Measurements from ENCODE around the gene REC8. TPM values are rescaled to one million over a fixed set of nuclear protein-coding genes. Genes with fewer than 3 reads are reported as not detected.

Gene REC8
- total RNA-seq, 1 experiment from 2014 or later, result 9.8 TPM

DNA sequence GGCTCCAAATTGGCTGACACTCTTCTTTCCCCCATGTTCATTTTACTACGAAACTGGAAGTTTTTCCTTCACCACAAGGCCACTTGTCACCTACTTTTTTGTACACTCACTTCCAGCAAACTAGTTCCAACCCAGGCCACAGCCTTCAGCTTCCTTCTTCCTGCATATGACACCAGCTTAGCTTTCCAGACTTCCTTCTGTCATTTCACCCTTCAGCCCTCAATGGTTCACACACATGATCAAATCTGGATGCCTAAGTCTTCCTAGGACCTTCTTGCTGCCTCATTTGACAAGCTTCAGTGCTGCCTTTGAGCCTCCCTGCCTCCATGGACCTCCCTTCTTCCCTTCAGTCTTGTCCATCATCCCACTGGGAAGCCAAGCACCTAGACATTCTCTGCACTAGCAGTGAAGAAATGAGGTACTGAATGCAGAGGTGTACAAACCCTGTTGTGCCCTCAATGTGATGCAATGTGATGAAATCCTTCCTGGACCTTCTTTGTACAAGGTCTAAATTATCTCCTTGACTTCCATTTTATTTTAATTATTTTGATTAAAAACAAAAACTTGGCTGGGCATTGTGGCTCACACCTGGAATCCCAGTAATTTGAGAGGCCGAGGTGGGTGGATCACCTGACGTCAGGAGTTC, 4.3 kb upstream of the REC8 start:
- ATAC-seq (no peak), DNase-seq (ENCODE audit: low read depth, low spot score) (no peak)
- Histone ChIP-seq H3K4me3 (ENCODE audit: low read depth in 2 of 2, low read length in 2 of 2) (no peak overlapping the region), H3K36me3 (ENCODE audit: control insufficient read depth, insufficient read depth, low read length) (no peaks in the 10 kb centered on the region; the same call in none of the 2 replicates), H3K27ac (ENCODE audit: low read length) (no peak overlapping the region), H3K9me3 (ENCODE audit: control insufficient read depth, insufficient read depth, low read depth, low read length) (no peaks in the 10 kb centered on the region), H3K4me1 (ENCODE audit: control insufficient read depth, insufficient read depth, low read length) (no peaks in the 10 kb centered on the region), H3K27me3 (ENCODE audit: control insufficient read depth, insufficient read depth, low read length) (no peaks in the 10 kb centered on the region)
- intact Hi-C loops (cut with micrococcal nuclease; ENCODE audit: unreplicated experiment) (no loop called here), in situ Hi-C loops (cut with HindIII; ENCODE audit: low pct_unique_long_range_greater_than_20kb, low sequenced_read_pairs) (no loop called here)
- ChIA-PET POLR2A (no interaction called here), CTCF (no interaction called here)
- no TSS peak for BruUV-seq (replicated peaks)
- TF ChIP-seq TCF7L2 (IDR thresholded peaks at IDR 0.05; ENCODE audit: low read depth, low read length) (no peak), POLR2AphosphoS5 (IDR thresholded peaks at IDR 0.05; ENCODE audit: low read depth, low read length) (no peak), SIN3A (IDR thresholded peaks at IDR 0.05; ENCODE audit: borderline replicate concordance, insufficient read depth, low read depth, low read length) (no peak)
- TF ChIP-seq, protein P1, sequence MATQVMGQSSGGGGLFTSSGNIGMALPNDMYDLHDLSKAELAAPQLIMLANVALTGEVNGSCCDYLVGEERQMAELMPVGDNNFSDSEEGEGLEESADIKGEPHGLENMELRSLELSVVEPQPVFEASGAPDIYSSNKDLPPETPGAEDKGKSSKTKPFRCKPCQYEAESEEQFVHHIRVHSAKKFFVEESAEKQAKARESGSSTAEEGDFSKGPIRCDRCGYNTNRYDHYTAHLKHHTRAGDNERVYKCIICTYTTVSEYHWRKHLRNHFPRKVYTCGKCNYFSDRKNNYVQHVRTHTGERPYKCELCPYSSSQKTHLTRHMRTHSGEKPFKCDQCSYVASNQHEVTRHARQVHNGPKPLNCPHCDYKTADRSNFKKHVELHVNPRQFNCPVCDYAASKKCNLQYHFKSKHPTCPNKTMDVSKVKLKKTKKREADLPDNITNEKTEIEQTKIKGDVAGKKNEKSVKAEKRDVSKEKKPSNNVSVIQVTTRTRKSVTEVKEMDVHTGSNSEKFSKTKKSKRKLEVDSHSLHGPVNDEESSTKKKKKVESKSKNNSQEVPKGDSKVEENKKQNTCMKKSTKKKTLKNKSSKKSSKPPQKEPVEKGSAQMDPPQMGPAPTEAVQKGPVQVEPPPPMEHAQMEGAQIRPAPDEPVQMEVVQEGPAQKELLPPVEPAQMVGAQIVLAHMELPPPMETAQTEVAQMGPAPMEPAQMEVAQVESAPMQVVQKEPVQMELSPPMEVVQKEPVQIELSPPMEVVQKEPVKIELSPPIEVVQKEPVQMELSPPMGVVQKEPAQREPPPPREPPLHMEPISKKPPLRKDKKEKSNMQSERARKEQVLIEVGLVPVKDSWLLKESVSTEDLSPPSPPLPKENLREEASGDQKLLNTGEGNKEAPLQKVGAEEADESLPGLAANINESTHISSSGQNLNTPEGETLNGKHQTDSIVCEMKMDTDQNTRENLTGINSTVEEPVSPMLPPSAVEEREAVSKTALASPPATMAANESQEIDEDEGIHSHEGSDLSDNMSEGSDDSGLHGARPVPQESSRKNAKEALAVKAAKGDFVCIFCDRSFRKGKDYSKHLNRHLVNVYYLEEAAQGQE (IDR thresholded peaks at IDR 0.05; ENCODE audit: insufficient read depth in 1 of 2, low read depth in 2 of 2, low read length in 1 of 2), result no peak
- TF ChIP-seq, protein P2, sequence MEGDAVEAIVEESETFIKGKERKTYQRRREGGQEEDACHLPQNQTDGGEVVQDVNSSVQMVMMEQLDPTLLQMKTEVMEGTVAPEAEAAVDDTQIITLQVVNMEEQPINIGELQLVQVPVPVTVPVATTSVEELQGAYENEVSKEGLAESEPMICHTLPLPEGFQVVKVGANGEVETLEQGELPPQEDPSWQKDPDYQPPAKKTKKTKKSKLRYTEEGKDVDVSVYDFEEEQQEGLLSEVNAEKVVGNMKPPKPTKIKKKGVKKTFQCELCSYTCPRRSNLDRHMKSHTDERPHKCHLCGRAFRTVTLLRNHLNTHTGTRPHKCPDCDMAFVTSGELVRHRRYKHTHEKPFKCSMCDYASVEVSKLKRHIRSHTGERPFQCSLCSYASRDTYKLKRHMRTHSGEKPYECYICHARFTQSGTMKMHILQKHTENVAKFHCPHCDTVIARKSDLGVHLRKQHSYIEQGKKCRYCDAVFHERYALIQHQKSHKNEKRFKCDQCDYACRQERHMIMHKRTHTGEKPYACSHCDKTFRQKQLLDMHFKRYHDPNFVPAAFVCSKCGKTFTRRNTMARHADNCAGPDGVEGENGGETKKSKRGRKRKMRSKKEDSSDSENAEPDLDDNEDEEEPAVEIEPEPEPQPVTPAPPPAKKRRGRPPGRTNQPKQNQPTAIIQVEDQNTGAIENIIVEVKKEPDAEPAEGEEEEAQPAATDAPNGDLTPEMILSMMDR (IDR thresholded peaks at IDR 0.05), result no peak

DNA sequence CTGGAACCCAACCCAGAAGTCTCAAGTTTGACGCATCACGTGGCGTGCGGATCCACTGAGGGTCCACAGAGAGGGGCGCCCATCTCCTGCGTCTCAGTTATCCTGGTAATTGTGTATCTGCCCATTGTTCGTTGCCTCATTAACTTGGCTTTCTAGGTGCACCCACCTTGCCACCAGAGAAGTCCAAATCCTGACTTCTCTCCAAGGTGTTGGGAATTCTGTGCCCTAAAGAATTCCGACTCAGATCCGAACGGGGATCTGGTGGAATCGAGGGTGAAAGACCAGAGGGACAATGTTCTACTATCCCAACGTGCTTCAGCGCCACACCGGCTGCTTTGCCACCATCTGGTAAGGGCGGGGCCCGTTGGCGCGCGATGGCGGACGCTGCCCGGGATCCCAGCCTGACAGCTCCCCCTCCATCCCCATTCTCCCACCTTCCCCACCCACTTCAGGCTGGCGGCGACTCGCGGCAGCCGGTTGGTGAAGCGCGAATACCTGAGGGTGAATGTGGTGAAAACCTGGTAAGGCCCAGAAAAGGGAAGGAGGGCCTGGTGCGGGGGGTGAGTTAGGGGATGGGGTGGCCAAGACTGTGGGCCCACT, 481 bp downstream of the REC8 start:
- H3K4me3 ChIP-seq (ENCODE audit: low read depth in 2 of 2, low read length in 2 of 2), result peak overlapping the region in 1 of 2 experiments; percentile 16; a peak in 1 of 4 replicates
- ATAC-seq (no peak), DNase-seq (ENCODE audit: low read depth, low spot score) (no peak)
- ChIA-PET CTCF (no interaction called here), POLR2A (no interaction called here)
- TF ChIP-seq, protein P2 (IDR thresholded peaks at IDR 0.05), result no peak
- TF ChIP-seq, protein P1 (IDR thresholded peaks at IDR 0.05; ENCODE audit: insufficient read depth in 1 of 2, low read depth in 2 of 2, low read length in 1 of 2), result no peak
- no peak overlapping the region for H3K27ac ChIP-seq (ENCODE audit: low read length)
- no peaks in the 10 kb centered on the region for H3K4me1 ChIP-seq (ENCODE audit: control insufficient read depth, insufficient read depth, low read length)
- intact Hi-C loops (cut with micrococcal nuclease; ENCODE audit: unreplicated experiment), result no loop called here
- no peaks in the 10 kb centered on the region for H3K36me3 ChIP-seq (ENCODE audit: control insufficient read depth, insufficient read depth, low read length)
- no peaks in the 10 kb centered on the region for H3K9me3 ChIP-seq (ENCODE audit: control insufficient read depth, insufficient read depth, low read depth, low read length)
- BruUV-seq (replicated peaks), result no TSS peak
- in situ Hi-C loops (cut with HindIII; ENCODE audit: low pct_unique_long_range_greater_than_20kb, low sequenced_read_pairs), result no loop called here
- no peaks in the 10 kb centered on the region for H3K27me3 ChIP-seq (ENCODE audit: control insufficient read depth, insufficient read depth, low read length)
